ENCODE results near the gene DPEP1.
A peak's percentile ranks its signal among the peaks of the same experiment; 100 is the strongest.

The DPEP1 gene

GRCh38 chr16:89672177-89672941, 58.9 kb downstream of the DPEP1 start:
- no peak for TF ChIP-seq CTCF (conservative IDR thresholded peaks at IDR 0.05; ENCODE audit: low read depth)
- ChIA-PET CTCF (interaction anchor here (0.6 kb wide), 1 partner anchor 113 kb away, joined by 5 read pairs; no protein-coding TSS in a partner anchor), POLR2A (ENCODE audit: low non-redundant PET) (interaction anchor here (0.6 kb wide), 1 partner anchor 139 kb away, joined by 3 read pairs; no protein-coding TSS in a partner anchor)
- no peak for DNase-seq (ENCODE audit: low spot score)
- no peak overlapping the region for H3K27ac ChIP-seq

GRCh38 chr16:89678258-89678657, 64.8 kb downstream of the DPEP1 start:
- TF ChIP-seq CTCF (conservative IDR thresholded peaks at IDR 0.05; ENCODE audit: low read depth) = no peak
- DNase-seq (ENCODE audit: low spot score) = no peak
- H3K27ac ChIP-seq = no peak overlapping the region
- CTCF ChIA-PET = interaction anchor here (0.6 kb wide), 1 partner anchor 108 kb away, joined by 3 read pairs; no protein-coding TSS in a partner anchor
- POLR2A ChIA-PET (ENCODE audit: low non-redundant PET) = no interaction called here

- CTCF ChIA-PET = no interaction called here
- DNase-seq (ENCODE audit: low spot score) = no peak
- H3K27ac ChIP-seq = peak overlapping the region; percentile 92
- POLR2A ChIA-PET (ENCODE audit: low non-redundant PET) = interaction anchor here (0.8 to 2.0 kb wide), 3 partner anchors 9 to 15 kb away, joined by 3 to 5 read pairs (median 4); no protein-coding TSS in a partner anchor
- no peak for TF ChIP-seq CTCF (conservative IDR thresholded peaks at IDR 0.05; ENCODE audit: low read depth)
Observed at GRCh38 chr16:89685916-89686315, 72.5 kb downstream of the DPEP1 start.

GRCh38 chr16:89686520-89687091, 73.2 kb downstream of the DPEP1 start, which contains the start of gene CDK10:
TSS of gene CDK10 (plus strand) at chr16:89686689. CDS start at chr16:89686711, 22 bp downstream.
- POLR2A ChIA-PET (ENCODE audit: low non-redundant PET) = interaction anchor here (0.8 to 2.0 kb wide), 3 partner anchors 8 to 16 kb away, joined by 3 to 5 read pairs (median 4); no protein-coding TSS in a partner anchor
- peak; percentile 96 for DNase-seq (ENCODE audit: low spot score)
- CTCF ChIA-PET = interaction anchor here (0.5 to 0.7 kb wide), 2 partner anchors 15 to 22 kb away, joined by 3 to 4 read pairs; partner anchors contain the start of gene SPATA2L
- peak within 1 kb of the TSS; percentile 92 for H3K27ac ChIP-seq
- no peak for TF ChIP-seq CTCF (conservative IDR thresholded peaks at IDR 0.05; ENCODE audit: low read depth)

- DNase-seq (ENCODE audit: low spot score) = peak; percentile 32
- CTCF ChIA-PET = interaction anchor here (0.7 kb wide), 1 partner anchor 14 kb away, joined by 4 read pairs; the partner anchor contains the start of gene SPATA2L
- peak overlapping the region; percentile 92 for H3K27ac ChIP-seq
- POLR2A ChIA-PET (ENCODE audit: low non-redundant PET) = interaction anchor here (1.2 to 2.0 kb wide), 2 partner anchors 9 to 16 kb away, joined by 3 to 5 read pairs; no protein-coding TSS in a partner anchor
- TF ChIP-seq CTCF (conservative IDR thresholded peaks at IDR 0.05; ENCODE audit: low read depth) = no peak
Observed at GRCh38 chr16:89687092-89687940, 73.9 kb downstream of the DPEP1 start.
